GM19193 (cell line): Measurements from ENCODE around the gene SLC9B1.

Source experiments
- POLR2A ChIP-seq: IDR thresholded peaks from 4 replicates; pipeline ENCODE4 v1.6.1; 2011; ENCODE audit not compliant: insufficient read depth, insufficient read length; ENCODE audit errors: extremely low read depth

The SLC9B1 gene

DNA sequence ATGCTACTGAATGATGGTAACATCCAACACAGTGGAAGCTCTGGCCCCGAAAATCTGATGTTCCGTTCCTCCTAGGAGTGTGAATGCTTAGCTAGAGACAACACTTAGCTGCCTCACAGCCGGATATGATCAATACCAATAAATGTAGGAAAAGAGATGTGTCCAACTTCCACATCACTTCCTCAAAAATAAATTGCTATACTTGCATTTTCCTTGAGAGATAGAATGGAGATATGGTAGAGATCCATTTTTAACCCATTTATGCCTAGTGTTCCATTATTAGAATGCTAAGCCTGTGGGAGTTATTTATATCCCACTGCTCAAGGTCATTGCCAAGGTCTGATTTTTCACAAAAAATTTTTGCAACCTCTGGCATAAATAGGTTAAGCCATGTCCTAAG lies 5.5 kb upstream of the SLC9B1 start:
- no peak for TF ChIP-seq POLR2A

DNA sequence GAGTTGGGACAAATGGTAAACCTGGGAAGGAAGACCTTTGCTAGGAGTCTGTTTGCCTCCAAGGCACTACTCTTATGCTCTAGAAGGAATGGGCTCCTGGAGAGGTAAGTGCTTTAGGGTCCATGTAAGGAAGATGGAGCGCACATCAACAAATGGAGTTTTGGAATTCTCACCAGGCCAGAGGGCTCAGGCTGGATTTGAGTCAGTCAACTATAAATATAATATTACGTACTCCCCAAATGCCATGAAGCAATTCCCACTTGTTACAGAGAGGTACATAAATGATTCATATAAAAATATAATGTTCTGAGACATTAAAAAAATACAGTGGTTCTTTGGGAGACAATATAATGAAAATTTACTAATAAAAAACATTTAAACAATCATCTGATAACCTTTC lies 1.6 kb upstream of the SLC9B1 start:
- no peak for TF ChIP-seq POLR2A

DNA sequence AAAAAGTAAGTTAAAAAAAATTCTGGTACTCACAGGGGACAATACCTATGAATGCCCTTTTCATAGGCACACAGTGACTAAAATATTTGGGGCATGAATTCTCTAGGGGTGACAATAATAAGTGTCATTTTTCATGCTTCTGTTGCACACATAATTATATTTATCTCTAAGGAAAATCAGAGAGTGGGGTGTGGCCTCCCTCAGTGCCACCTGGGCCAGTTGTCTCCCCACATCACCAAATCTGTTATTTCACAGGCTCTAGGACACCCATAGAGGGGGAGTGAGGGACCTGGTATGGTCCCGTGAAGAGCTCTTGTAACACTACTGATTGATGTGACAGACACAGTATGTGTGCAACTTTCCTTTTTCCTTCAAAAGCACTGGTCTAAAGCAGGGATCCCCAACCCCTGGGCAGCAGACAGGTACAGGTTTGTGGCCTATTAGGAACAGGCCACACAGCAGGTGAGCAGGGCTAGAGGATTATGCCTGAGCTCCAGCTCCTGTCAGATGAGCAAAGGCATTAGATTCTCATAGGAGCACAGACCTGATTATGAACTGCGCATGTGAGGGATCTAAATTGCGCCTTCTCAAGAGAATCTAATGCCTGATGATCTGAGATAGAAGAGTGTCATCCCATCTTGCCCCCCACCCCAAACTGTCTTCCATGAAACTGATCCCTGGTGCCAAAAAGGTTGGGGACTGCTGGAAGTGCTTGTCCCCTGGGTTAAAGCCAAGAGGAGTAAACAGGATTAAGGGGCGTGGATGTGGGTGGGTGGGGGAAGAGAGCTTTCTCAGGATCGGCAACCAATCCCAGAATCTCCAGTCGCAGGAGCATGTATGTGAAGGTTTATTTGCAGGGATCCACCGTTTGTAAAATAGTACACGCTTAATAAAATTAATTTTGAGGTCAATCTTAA lies 856 bp downstream of the SLC9B1 start:
- no peak for TF ChIP-seq POLR2A

- no peak for TF ChIP-seq POLR2A
Observed at GRCh38 chr4:103012551-103012950, 7.0 kb downstream of the SLC9B1 start.

- TF ChIP-seq POLR2A: no peak
Observed at GRCh38 chr4:103012060-103012459, 7.4 kb downstream of the SLC9B1 start.

DNA sequence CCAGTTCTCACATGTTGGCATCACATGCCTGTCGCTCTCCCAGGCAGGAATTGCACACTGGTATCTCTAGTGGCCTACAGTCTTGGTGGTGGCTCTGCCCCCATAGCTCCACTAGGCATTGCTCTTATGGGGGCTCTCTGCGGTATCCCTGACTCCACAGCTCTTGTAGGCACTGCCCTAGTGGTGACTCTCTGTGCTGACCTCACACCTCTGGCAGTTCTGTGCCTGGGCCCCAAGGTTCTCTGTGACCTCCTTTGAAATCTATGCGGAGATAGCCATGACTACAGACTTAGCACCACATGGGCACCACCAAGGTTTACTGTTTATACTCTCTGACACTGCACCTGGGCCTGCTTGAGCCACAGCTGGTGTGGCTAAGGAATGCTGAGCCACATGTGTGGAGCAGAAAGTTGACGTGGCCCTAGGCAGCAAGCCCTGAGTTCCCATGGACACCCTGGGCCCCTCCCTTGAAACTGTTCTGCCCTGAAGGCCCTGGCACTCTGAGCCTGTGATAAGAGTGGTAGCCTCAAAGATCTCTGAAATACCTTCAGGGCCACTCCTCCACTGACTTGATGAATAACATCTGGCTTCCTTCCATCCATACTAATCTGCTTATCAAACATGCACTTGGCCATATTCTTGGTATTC lies 8.0 kb downstream of the SLC9B1 start:
- TF ChIP-seq POLR2A: no peak

DNA sequence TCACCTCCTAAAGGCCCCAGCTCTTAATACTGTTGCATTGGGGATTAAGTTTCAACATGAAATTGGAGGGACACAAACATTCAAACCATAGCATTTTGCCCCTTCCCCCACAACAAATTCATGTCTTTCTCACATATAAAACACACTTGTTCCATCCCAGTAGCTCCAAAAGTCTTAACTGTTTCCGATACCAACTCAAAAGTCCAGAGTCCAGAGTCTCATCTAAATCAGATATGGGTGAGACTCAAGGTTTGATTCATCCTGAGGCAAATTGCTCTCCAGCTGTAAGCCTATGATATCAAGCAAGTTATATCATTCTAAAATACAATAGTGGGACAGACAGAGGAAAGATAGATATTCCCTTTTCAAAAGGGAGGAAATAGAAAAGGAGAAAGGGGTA lies 8.7 kb downstream of the SLC9B1 start:
- TF ChIP-seq POLR2A: no peak

DNA sequence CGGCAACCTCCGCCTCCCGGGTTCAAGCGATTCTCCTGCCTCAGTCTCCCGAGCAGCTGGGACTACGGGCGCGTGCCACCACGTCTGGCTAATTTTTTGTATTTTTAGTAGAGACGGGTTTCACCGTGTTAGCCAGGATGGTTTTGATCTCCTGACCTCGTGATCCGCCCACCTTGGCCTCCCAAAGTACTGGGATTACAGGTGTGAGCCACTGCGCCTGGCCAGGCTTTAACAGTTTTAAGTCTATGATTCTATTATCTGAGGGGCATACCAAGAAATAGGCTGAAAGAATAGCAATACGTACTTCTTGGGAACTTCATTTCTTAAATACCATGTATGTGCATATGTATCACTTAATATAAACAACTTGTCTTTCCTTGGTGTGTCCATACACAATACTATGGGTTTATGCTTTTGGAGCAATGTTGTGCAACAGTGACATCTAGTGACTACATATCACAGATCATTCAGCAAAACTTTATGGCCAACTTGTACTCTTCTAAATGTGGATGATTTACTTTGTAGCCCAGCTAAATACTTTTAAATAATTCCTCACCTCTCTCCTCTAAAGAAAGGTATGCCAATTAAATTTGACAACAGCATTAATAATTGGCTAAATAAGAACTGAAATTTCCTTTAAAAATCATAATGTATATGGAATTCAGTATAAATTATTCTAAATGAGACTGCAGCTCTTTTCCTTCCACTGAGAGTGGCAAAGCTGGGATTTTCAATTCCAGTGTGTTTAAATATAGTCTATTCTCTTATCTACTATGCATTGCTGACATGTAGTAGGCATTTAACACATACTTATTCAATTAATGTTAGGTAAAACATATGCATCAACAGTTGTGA lies 10.4 kb downstream of the SLC9B1 start:
- TF ChIP-seq POLR2A: no peak

GRCh38 chr4:103002551-103002950 lies 17.0 kb downstream of the SLC9B1 start:
- no peak for TF ChIP-seq POLR2A

DNA sequence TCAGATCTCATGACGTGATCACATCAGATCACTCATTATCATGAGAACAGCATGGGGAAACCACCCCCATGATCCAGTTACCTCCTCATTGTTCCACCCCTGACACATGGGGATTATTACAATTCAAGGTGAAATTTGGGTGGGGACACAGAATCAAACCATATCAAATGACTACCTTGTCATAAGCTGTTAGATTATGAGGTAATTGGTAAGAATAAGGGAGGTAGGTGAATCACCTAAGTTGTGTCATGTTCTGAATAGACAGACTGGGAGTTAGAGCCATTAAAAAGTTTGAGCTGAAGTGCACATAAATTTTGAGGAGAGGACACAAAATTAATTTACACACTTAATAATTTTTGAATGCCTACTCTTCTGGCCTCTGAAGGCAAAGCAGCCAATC lies 24.7 kb downstream of the SLC9B1 start:
- TF ChIP-seq POLR2A: no peak

GRCh38 chr4:102988429-102989020 lies 31.0 kb downstream of the SLC9B1 start:
- no peak for TF ChIP-seq POLR2A

DNA sequence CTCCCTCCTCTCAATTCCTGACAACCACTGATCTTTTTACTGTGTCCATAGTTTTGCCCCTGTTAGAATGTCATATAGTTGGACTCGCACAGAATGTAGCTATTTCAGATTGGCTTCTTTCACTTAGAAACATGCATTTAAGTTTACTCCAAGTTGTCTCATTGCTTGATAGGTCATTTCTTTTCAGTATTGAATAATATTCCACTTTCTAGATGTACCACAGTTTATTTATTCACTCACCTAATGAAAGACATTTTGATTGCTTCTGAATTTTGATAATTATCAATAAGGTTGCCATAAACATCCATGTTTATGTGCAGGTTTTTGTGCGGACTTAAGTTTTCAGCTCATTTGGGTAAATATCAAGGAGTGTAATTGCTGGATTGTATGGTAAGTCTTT lies 38.5 kb downstream of the SLC9B1 start:
- TF ChIP-seq POLR2A: no peak

- no peak for TF ChIP-seq POLR2A
Observed at GRCh38 chr4:102959496-102959895, 60.0 kb downstream of the SLC9B1 start.

DNA sequence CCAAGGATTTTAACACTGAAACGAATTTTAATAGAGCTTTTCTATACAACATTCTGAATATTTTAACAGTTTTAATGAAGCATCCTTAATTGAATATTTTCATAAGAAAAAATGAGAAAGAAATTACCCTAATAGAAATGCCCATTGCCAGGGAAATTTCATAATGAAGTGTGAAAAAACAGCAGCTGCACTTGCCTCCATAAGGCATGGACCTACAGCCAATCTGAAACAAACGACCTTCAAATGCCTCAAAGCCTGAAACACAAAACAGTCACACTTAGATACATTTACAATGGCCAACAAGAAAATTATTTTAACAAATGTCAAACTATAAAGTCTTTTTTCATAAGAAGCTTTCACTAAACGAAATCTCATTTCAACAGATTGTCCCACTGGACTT lies 74.4 kb downstream of the SLC9B1 start:
- TF ChIP-seq POLR2A: no peak

- no peak for TF ChIP-seq POLR2A
Observed at GRCh38 chr4:102935716-102936115, 83.8 kb downstream of the SLC9B1 start.

GRCh38 chr4:102918859-102919258 lies 100.6 kb downstream of the SLC9B1 start:
- TF ChIP-seq POLR2A: no peak

- no peak for TF ChIP-seq POLR2A
Observed at GRCh38 chr4:102901804-102902203, 117.7 kb downstream of the SLC9B1 start.
